SU-DHL-6 (cell line): ENCODE measurements around the gene ADAMTS12.

Experiments
- H2AFZ ChIP-seq: fragments of 200-600 bp; sonication (generic); 2 replicates; pipeline ENCODE4 v1.6.1; 2014; ENCODE audit warnings: low read depth, mild to moderate bottlenecking, moderate library complexity, mixed read lengths, antibody characterized with exemption, low read length; ENCODE audit not compliant: severe bottlenecking
- H3F3A ChIP-seq: fragments of 200-600 bp; shearing (Covaris generic); 2 replicates; pipeline ENCODE4 v1.6.0; 2016; ENCODE audit warnings: antibody characterized with exemption, mild to moderate bottlenecking; ENCODE audit not compliant: insufficient read depth
- H3K27ac ChIP-seq: fragments of 200-600 bp; sonication (generic); 2 replicates; pipeline ENCODE4 v1.5.1; 2016; ENCODE audit warnings: low read depth, mild to moderate bottlenecking, low read length, moderate library complexity, mixed read lengths
- H3K27me3 ChIP-seq: fragments of 200-600 bp; sonication (generic), shearing (Covaris generic); 2 replicates; pipeline ENCODE4 v1.6.0; 2014; ENCODE audit warnings: mild to moderate bottlenecking, low read length
- H3K36me3 ChIP-seq: fragments of 200-600 bp; sonication (generic); 2 replicates; pipeline ENCODE4 v1.6.1; 2014; ENCODE audit warnings: mild to moderate bottlenecking, low read length, mixed read lengths
- H3K4me2 ChIP-seq: fragments of 300-600, 200-600 bp; shearing (Covaris generic), sonication (generic); 2 replicates; pipeline ENCODE4 v1.6.0; 2014; ENCODE audit warnings: low read length, low read depth, mild to moderate bottlenecking; ENCODE audit not compliant: poor library complexity, severe bottlenecking
- H3K4me3 ChIP-seq: fragments of 200-600 bp; sonication (generic); 2 replicates; pipeline ENCODE4 v1.5.1; 2014; ENCODE audit warnings: antibody characterized with exemption, low read length, mild to moderate bottlenecking, mixed read lengths; ENCODE audit not compliant: insufficient read depth, poor library complexity, severe bottlenecking
- H3K79me2 ChIP-seq: fragments of 200-600 bp; sonication (generic); 2 replicates; pipeline ENCODE4 v1.6.1; 2014; ENCODE audit warnings: mild to moderate bottlenecking, low read length, moderate library complexity; ENCODE audit not compliant: insufficient read depth
- H3K9ac ChIP-seq: fragments of 200-600 bp; sonication (generic); 2 replicates; pipeline ENCODE4 v1.7.0; 2014; ENCODE audit warnings: mild to moderate bottlenecking, low read length
- H3K9me2 ChIP-seq: fragments of 200-600 bp; sonication (generic); replicated peaks from 2 replicates; pipeline ENCODE4 v1.6.1; 2014; ENCODE audit warnings: low read length; ENCODE audit not compliant: insufficient read depth
- H3K9me3 ChIP-seq: fragments of 200-600 bp; sonication (generic); 2 replicates; pipeline ENCODE4 v1.6.1; 2014; ENCODE audit warnings: low read length, mixed read lengths; ENCODE audit not compliant: insufficient read depth
- H4K20me1 ChIP-seq: fragments of 200-600 bp; sonication (generic); 2 replicates; pipeline ENCODE4 v1.6.1; 2014; ENCODE audit warnings: low read depth, mild to moderate bottlenecking, antibody characterized with exemption, low read length, moderate library complexity, mixed read lengths
- EZH2phosphoT487 ChIP-seq: fragments of 200-600 bp; sonication (generic), shearing (Covaris generic); conservative IDR thresholded peaks from 2 replicates; pipeline ENCODE4 v1.6.1; 2018; ENCODE audit warnings: mild to moderate bottlenecking, antibody characterized with exemption, low read length, moderate library complexity, mixed read lengths
- TF ChIP-seq, protein P1 (sequence below): fragments of 200-600 bp; sonication (generic); IDR thresholded peaks from one replicate; pipeline ENCODE4 v1.5.1; 2017; ENCODE audit warnings: antibody characterized with exemption, mild to moderate bottlenecking, low read length, moderate library complexity; ENCODE audit not compliant: insufficient read depth, poor library complexity, severe bottlenecking

Gene ADAMTS12

DNA sequence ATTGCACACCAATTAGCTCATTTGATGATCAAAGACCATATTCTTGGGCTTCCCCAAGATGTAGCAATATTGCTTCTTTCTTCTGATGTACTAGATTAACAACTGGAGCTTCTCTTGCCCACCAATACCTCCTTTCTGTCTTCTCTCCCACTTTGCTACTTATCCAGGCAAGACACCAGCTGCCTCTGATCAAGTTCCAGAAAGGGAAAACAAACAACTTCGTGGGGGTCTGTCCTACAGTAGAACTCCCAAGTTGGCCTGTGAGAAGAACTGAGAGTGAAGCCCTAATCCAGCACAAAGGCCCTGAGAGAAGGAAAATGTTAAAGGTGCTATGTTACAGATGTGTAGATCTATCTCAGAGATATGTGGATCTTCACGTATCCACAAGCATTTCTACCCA lies 44.9 kb downstream of the ADAMTS12 start:
- Histone ChIP-seq H3K36me3 (no peaks in the 10 kb centered on the region), H3K9me3 (no peaks in the 10 kb centered on the region), H3K9ac (no peak overlapping the region), H3K4me3 (no peak overlapping the region), H3K79me2 (no peaks in the 10 kb centered on the region), H2AFZ (no peak overlapping the region), H3K4me2 (no peak overlapping the region), H3K27me3 (no peaks in the 10 kb centered on the region), H4K20me1 (no peaks in the 10 kb centered on the region), H3F3A (no peaks in the 10 kb centered on the region), H3K27ac (no peak overlapping the region), H3K9me2 (no peaks in the 10 kb centered on the region)
- no peak for TF ChIP-seq EZH2phosphoT487
- TF ChIP-seq, protein P1, sequence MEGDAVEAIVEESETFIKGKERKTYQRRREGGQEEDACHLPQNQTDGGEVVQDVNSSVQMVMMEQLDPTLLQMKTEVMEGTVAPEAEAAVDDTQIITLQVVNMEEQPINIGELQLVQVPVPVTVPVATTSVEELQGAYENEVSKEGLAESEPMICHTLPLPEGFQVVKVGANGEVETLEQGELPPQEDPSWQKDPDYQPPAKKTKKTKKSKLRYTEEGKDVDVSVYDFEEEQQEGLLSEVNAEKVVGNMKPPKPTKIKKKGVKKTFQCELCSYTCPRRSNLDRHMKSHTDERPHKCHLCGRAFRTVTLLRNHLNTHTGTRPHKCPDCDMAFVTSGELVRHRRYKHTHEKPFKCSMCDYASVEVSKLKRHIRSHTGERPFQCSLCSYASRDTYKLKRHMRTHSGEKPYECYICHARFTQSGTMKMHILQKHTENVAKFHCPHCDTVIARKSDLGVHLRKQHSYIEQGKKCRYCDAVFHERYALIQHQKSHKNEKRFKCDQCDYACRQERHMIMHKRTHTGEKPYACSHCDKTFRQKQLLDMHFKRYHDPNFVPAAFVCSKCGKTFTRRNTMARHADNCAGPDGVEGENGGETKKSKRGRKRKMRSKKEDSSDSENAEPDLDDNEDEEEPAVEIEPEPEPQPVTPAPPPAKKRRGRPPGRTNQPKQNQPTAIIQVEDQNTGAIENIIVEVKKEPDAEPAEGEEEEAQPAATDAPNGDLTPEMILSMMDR, result no peak

DNA sequence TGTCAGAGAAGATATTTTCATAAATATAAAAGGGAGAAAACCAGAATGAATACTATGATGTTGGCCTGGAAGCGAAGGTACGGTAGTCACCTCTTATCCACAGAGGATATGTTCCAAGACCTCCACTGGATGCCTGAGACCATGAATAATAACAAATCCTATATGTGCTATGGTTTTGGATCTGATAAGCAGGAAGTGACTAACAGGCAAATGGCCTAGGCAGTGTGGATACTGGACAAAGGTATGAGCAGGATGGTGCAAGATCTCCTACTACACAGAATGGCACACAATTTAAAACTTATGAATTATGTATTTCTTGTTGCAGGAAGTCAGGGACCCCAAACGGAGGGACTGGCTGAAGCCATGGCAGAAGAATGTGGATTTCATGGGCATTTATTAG lies 48.2 kb downstream of the ADAMTS12 start:
- H3K4me3 ChIP-seq, result no peak overlapping the region
- no peak overlapping the region for H2AFZ ChIP-seq
- no peaks in the 10 kb centered on the region for H3K79me2 ChIP-seq
- no peak overlapping the region for H3K27ac ChIP-seq
- no peak overlapping the region for H3K9ac ChIP-seq
- H4K20me1 ChIP-seq, result no peaks in the 10 kb centered on the region
- no peaks in the 10 kb centered on the region for H3K36me3 ChIP-seq
- no peaks in the 10 kb centered on the region for H3K9me2 ChIP-seq
- TF ChIP-seq, protein P1, result no peak
- no peak for TF ChIP-seq EZH2phosphoT487
- H3K4me2 ChIP-seq, result no peak overlapping the region
- H3K27me3 ChIP-seq, result no peaks in the 10 kb centered on the region
- no peaks in the 10 kb centered on the region for H3F3A ChIP-seq
- no peaks in the 10 kb centered on the region for H3K9me3 ChIP-seq

DNA sequence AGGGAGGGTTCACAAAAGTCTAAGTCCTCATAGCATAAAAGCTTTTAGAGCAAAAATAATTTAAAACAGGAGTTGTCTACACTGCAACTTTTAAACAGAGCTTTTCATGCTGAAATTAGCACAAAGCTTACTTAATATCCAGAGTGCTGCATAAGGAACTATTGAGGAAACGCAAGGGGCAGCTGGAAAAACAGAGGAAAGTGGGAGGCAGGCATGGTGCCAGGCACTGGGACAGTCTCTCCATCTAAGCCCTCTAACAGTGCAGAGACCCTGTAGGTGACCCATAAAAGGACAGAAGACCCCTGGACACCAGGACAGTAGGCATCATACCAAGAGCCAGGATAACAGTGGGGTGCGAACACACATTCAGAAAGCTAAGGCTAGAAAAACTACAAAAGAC lies 49.3 kb downstream of the ADAMTS12 start:
- Histone ChIP-seq H3K27ac (no peak overlapping the region), H3K9ac (no peak overlapping the region), H2AFZ (no peak overlapping the region), H3K79me2 (no peaks in the 10 kb centered on the region), H3K4me3 (no peak overlapping the region), H3K36me3 (no peaks in the 10 kb centered on the region), H3K4me2 (no peak overlapping the region), H4K20me1 (no peaks in the 10 kb centered on the region), H3F3A (no peaks in the 10 kb centered on the region), H3K9me2 (no peaks in the 10 kb centered on the region), H3K9me3 (no peaks in the 10 kb centered on the region), H3K27me3 (no peaks in the 10 kb centered on the region)
- TF ChIP-seq, protein P1, result no peak

DNA sequence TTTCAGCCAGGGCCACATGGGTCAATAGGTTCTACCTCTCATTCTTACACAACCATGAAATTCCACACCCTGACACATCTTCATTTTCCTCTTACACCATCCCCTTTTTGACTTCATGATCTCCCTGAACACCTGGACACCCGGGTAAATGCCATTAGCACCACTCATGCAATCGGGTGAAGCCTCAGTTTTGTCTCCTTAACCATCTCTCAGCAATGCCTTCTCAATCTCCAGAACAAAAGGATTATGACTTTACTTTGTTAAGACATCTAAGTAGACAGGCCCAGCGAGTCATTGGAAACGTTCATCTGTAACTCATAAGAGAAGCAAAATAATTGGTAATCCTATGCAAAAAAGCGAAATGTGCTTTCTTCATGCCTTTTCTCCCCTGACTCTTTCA lies 49.9 kb downstream of the ADAMTS12 start:
- TF ChIP-seq, protein P1, result no peak
- TF ChIP-seq EZH2phosphoT487, result no peak
- no peaks in the 10 kb centered on the region for H3K9me3 ChIP-seq
- H4K20me1 ChIP-seq, result no peaks in the 10 kb centered on the region
- no peak overlapping the region for H3K4me3 ChIP-seq
- no peaks in the 10 kb centered on the region for H3F3A ChIP-seq
- no peaks in the 10 kb centered on the region for H3K9me2 ChIP-seq
- no peak overlapping the region for H2AFZ ChIP-seq
- no peaks in the 10 kb centered on the region for H3K79me2 ChIP-seq
- H3K36me3 ChIP-seq, result no peaks in the 10 kb centered on the region
- H3K27ac ChIP-seq, result no peak overlapping the region
- no peak overlapping the region for H3K4me2 ChIP-seq
- H3K27me3 ChIP-seq, result no peaks in the 10 kb centered on the region
- H3K9ac ChIP-seq, result no peak overlapping the region
